NCI-H2107 treated with DMSO at 0.1 percent for 48 hours (cell line): Measurements from ENCODE around the gene LTK.
"Not testable (repeated sequence)": the region's sequence is repeated elsewhere in the genome, so short reads cannot be mapped to it uniquely, and the experiment has no call there.

Source experiments
- DNase-seq: peaks from one replicate; lab custom pipeline; 2025; ENCODE audit not compliant: unreplicated experiment; lab: John Stamatoyannopoulos, UW

The LTK gene

GRCh38 chr15:41480396-41481140, 33.1 kb downstream of the LTK start:
- no peak for DNase-seq

GRCh38 chr15:41476416-41477048, 37.1 kb downstream of the LTK start:
- DNase-seq = no peak

GRCh38 chr15:41474941-41475340, 38.7 kb downstream of the LTK start:
- DNase-seq = no peak

GRCh38 chr15:41474436-41474835, 39.2 kb downstream of the LTK start:
- no peak for DNase-seq

- no peak for DNase-seq
These were observed 40.2 kb downstream of the LTK start for GRCh38 chr15:41473418-41473817.

GRCh38 chr15:41469644-41470043, 44.0 kb downstream of the LTK start:
- not testable (repeated sequence) for DNase-seq

GRCh38 chr15:41466711-41467110, 46.9 kb downstream of the LTK start:
- no peak for DNase-seq

GRCh38 chr15:41465822-41466421, 47.7 kb downstream of the LTK start:
- DNase-seq = peak; percentile 30

- DNase-seq = no peak
These were observed 48.6 kb downstream of the LTK start for GRCh38 chr15:41464889-41465580.

- no peak for DNase-seq
These were observed 51.4 kb downstream of the LTK start for GRCh38 chr15:41462084-41462795.
